Natural killer cell treated with Interleukin-12 subunit alpha and Interleukin-12 subunit beta and Interleukin-15 and Interleukin-18, amount 100 ng/mL, for 72 hours (primary cell): ENCODE results near the gene DHCR7. TPM values are rescaled to one million over a fixed set of nuclear protein-coding genes. Genes with fewer than 3 reads are reported as not detected.

Experiments used
- ATAC-seq, 2 donors: fragments of 150-1000 bp; cut with Tn5 transposase in 1 of 2; sonication (Bioruptor Pico), chemical (Tn5 transposase) in 1 of 2; 2 replicates each; pipeline ENCODE4 v1.10.0; 2021
- DNase-seq: peaks from one replicate; pipeline ENCODE4 v3.0.0; 2022; ENCODE audit warnings: low spot score
- H3K27ac Mint-ChIP-seq, 2 donors: 1 replicate in 1 of 2; 2 replicates in 1 of 2; pipeline ENCODE4 v1.8.0; 2022; ENCODE audit warnings: mixed read lengths in 2 of 2, mild to moderate bottlenecking in 1 of 2, moderate library complexity in 1 of 2
- H3K27me3 Mint-ChIP-seq, 2 donors: 1 replicate in 1 of 2; 2 replicates in 1 of 2; pipeline ENCODE4 v1.8.0; 2022; ENCODE audit warnings: mixed read lengths in 2 of 2
- H3K36me3 Mint-ChIP-seq: one replicate; pipeline ENCODE4 v1.8.0; 2022; ENCODE audit warnings: mixed read lengths
- H3K4me1 Mint-ChIP-seq, 2 donors: 1 replicate in 1 of 2; 2 replicates in 1 of 2; pipeline ENCODE4 v1.8.0; 2022; ENCODE audit warnings: low read depth in 2 of 2, mixed read lengths in 2 of 2, mild to moderate bottlenecking in 1 of 2
- H3K4me3 Mint-ChIP-seq: one replicate; pipeline ENCODE4 v1.8.0; 2022; ENCODE audit warnings: mixed read lengths
- H3K9me3 Mint-ChIP-seq: 2 replicates; pipeline ENCODE4 v1.8.0; 2022; ENCODE audit warnings: mixed read lengths
- total RNA-seq, 2 donors: library from RNA; stranded (reverse); gene quantifications; one replicate each; pipeline ENCODE4 v1.2.3, GENCODE V29; 2022

Gene DHCR7
- total RNA-seq, 2 donors from 2014 or later, result 75.8 to 104 TPM

DNA sequence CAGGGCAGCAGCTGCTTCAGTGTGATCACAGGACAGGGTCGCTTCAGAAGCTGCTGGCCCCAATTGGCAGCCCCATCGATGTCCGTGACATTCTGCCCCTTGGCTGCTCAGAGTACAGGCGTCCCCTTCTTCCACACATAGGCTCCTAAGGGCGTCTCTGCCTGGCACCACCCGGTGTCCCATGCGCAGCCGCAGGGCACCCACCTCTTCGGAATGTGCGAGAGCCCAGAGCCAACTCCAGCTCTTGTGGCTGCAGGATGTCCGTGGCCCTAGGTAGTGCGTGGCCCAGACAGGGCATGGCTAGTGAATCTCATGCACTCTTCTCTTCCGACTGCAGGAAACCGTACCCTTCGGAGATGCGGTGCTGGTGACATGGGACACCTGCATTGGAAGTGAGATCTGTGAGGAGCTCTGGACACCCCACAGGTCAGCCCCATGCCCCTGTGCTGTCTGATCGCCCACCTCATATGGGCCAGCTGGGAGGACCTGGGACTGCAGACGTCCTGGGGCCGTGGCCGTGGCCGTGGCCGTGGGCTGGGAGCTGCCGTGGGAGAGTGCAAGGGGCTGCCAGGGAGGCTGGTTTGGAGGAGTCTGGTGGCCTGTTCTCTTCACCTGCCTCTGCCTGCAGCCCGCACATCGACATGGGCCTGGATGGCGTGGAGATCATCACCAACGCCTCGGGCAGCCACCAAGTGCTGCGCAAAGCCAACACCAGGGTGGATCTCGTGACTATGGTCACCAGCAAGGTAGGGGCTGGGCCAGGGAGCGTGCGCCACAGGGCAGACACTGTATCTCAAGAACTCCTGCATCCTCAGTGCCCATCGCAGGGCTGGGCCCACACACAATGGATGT is 25.0 kb upstream of the DHCR7 start:
- Mint-ChIP-seq H3K36me3 (peaks cover 2% of the 10 kb centered on the region), H3K4me1 (no peaks in the 10 kb centered on the region), H3K9me3 (no peaks in the 10 kb centered on the region), H3K4me3 (no peak overlapping the region), H3K27ac (no peak overlapping the region), H3K27me3 (no peaks in the 10 kb centered on the region)
- DNase-seq (peak; percentile 49), ATAC-seq (peak in 1 of 2 donors; percentile 21)

DNA sequence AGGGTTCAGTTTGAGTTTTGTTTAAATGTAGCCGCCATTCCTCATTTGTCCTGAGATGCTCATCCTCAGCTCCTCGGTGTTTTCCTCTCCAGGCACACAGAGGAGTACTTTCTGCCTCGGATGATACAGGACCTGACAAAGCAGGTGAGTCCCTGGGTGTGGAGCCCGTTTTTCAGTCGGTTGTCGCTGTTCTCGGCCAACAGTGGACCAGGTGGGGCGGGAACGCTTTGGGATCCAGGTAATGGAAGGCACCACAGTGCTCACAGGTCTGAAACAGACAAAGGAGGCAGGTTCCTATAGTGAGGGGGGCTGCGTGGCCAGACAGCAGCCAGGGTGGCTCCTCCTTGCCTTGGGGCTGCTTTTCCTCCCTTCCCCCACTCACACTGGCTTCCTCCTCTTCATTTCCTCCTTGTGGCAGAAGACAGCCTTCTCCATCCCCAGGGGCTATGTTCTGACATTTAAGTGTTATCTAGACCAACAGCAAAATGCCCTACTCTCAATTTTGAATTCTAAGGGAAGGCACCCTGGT is 24.2 kb upstream of the DHCR7 start:
- ATAC-seq, result no peak
- Mint-ChIP-seq H3K4me1 (no peaks in the 10 kb centered on the region), H3K27ac (no peak overlapping the region), H3K9me3 (no peaks in the 10 kb centered on the region), H3K36me3 (peaks cover 9% of the 10 kb centered on the region), H3K27me3 (no peaks in the 10 kb centered on the region), H3K4me3 (no peak overlapping the region)
- DNase-seq, result peak; percentile 42

DNA sequence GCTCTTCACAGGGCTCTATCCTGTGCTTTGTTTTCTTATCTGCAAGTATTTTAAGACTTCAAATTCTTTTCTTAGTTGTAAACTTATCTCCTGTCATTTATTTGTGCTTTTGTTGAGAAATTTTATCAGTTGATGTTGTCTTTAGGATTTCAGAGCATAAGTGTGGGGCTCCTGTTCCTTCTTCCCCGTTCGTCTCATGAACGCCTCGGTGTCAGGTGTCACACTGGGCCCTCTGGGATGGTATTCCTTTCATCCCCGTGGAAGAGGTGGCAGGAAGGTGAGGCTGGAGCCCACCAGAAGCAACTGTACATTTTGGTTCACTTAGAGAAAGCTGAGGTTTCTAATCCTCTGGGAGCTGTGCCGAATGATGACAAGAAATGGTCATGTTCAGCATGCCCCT is 22.8 kb upstream of the DHCR7 start:
- no peaks in the 10 kb centered on the region for H3K9me3 Mint-ChIP-seq
- H3K27ac Mint-ChIP-seq, result no peak overlapping the region
- no peaks in the 10 kb centered on the region for H3K4me1 Mint-ChIP-seq

DNA sequence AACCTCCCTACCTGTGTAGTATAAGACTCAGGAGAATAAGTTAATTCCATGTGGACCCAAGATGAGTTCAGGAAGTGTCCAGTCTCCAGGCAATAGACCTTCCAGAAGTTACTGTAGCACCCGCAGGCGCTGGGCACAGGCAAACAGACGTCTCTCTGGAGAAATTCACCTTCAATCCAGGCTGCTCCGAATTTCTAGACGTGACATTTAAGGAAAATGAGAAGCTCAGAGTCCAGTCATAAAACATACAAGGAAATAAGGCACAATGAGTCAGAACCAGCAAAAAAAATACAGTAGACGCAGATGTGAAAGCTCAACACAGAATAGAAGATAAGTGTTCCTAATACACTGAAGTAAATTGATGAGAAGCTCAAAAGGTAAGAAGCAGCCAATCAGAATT is 19.0 kb upstream of the DHCR7 start:
- Mint-ChIP-seq H3K36me3 (peaks cover 25% of the 10 kb centered on the region), H3K4me1 (peaks cover 0 to 8% of the 10 kb centered on the region in 2 donors), H3K27ac (no peak overlapping the region), H3K4me3 (no peak overlapping the region), H3K27me3 (no peaks in the 10 kb centered on the region), H3K9me3 (no peaks in the 10 kb centered on the region)
- DNase-seq (no peak), ATAC-seq (no peak)

More for the DNA sequence above, 22.8 kb upstream of the DHCR7 start:
- H3K36me3 Mint-ChIP-seq, result peaks cover 17% of the 10 kb centered on the region
- DNase-seq, result no peak
- no peak overlapping the region for H3K4me3 Mint-ChIP-seq
- H3K27me3 Mint-ChIP-seq, result no peaks in the 10 kb centered on the region
- ATAC-seq, result no peak

DNA sequence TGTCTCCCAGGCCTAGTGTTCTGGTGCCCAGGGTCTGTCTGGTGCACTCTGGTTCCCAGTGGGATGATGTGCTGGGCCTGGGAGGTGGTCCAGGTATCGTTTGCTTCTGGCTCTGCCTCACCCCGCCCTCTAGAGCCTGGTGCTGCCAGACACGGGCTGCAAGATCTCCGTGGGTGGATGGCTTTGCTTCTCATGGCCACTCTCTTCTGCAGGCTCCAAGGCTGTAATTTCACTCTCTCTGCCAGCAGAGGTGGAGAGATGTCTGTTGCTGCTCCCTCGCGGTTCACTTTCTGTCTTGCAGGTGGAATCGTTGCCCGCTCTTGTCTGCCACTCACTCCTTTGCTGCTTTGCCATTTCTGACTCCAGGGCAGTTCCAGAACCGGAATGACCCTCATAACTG is 18.2 kb upstream of the DHCR7 start:
- Mint-ChIP-seq H3K4me3 (no peak overlapping the region), H3K36me3 (peaks cover 25% of the 10 kb centered on the region), H3K4me1 (peaks cover 0 to 8% of the 10 kb centered on the region in 2 donors), H3K27me3 (no peaks in the 10 kb centered on the region), H3K9me3 (no peaks in the 10 kb centered on the region), H3K27ac (no peak overlapping the region)
- ATAC-seq (no peak), DNase-seq (peak; percentile 31)

DNA sequence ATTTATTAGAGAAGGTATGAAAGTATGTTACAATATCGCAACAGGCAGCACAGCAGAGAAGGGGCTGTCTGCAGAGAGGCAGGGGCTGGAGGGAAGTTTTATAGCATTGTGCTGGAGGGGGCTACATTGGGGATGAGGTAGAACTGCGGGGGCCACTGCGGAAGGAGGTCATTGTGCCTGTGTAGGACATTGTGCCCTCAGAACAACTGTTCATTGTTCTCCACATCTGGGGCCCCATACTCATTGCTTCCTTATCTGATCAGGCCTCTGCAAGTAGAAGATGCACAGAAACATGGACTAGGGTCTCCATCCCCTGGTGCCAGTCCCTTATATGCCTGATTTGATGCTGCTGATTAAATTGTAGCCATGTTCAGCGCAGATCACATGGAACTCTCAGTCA is 16.9 kb upstream of the DHCR7 start:
- Mint-ChIP-seq H3K36me3 (peaks cover 37% of the 10 kb centered on the region), H3K27ac (no peak overlapping the region), H3K4me3 (no peak overlapping the region), H3K9me3 (no peaks in the 10 kb centered on the region), H3K27me3 (no peaks in the 10 kb centered on the region), H3K4me1 (peaks cover 6 to 15% of the 10 kb centered on the region in 2 donors)
- ATAC-seq (no peak), DNase-seq (peak; percentile 18)

DNA sequence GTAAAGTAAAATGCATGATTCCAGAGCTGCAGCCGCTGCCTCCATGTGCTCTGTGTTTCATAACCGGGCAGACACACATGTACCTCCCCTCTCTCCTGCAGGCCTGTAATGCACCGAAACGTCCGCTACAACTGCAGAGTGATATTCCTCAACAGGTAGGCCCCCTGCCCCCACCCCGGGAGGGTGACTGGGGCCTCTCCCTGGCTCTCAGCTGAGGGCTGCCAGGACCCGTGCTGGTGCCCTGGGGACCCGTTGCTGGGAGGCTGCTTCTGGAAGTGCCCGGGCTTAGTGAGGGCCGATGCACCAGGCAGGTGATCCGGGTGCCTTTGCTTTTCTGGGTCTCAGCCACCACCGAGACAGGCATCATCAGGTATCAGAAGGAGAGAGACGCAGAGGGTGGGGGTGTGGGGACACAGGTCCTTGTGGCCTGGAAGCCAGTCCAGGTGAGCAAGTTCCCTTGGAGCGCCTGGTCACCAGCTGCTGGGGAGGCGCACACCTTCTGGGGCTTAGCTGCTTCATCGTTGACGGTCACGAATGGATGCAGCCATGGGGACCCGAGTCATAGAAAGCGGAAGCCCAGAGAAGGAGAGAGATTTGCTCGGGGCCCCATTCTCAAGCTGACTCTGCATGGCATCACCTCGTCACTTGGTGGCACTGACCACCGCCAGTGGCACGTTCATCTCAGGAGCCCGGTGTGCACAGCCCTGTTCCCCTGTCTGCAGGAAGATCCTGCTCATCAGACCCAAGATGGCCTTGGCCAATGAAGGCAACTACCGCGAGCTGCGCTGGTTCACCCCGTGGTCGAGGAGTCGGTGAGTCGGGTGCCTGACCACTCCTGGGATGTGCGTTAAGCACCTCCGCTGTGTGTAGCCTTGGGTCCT is 15.4 kb upstream of the DHCR7 start:
- H3K27ac Mint-ChIP-seq, result no peak overlapping the region
- peaks cover 6 to 15% of the 10 kb centered on the region in 2 donors for H3K4me1 Mint-ChIP-seq
- peak; percentile 42 for DNase-seq
- H3K9me3 Mint-ChIP-seq, result no peaks in the 10 kb centered on the region
- peak in 1 of 2 donors; percentile 20 for ATAC-seq
- no peak overlapping the region for H3K4me3 Mint-ChIP-seq
- peaks cover 43% of the 10 kb centered on the region for H3K36me3 Mint-ChIP-seq
- no peaks in the 10 kb centered on the region for H3K27me3 Mint-ChIP-seq

DNA sequence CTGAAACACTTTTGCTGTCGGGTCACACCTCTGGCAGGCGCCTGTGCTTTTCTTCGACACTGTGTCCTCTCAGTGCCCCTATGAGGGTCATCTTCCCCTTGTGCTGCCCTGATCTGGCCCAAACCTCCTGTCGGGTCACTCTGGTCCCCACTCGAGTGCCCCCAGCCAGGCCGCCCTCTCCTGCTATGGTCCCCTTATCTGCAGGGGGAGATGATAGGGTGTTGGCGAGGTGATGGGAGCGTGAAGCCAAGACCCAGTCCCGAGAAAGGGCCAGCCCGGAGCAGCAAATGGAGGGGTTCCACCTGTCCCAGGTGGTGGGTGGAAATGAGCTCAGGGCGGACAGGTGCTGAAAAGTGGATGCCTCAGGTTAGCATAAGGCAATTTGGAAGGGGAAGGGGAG is 14.5 kb upstream of the DHCR7 start:
- H3K27ac Mint-ChIP-seq, result no peak overlapping the region
- no peak for ATAC-seq
- DNase-seq, result peak; percentile 13
- H3K9me3 Mint-ChIP-seq, result no peaks in the 10 kb centered on the region
- peaks cover 8 to 16% of the 10 kb centered on the region in 2 donors for H3K4me1 Mint-ChIP-seq
- peaks cover 39% of the 10 kb centered on the region for H3K36me3 Mint-ChIP-seq
- H3K4me3 Mint-ChIP-seq, result no peak overlapping the region
- no peaks in the 10 kb centered on the region for H3K27me3 Mint-ChIP-seq

DNA sequence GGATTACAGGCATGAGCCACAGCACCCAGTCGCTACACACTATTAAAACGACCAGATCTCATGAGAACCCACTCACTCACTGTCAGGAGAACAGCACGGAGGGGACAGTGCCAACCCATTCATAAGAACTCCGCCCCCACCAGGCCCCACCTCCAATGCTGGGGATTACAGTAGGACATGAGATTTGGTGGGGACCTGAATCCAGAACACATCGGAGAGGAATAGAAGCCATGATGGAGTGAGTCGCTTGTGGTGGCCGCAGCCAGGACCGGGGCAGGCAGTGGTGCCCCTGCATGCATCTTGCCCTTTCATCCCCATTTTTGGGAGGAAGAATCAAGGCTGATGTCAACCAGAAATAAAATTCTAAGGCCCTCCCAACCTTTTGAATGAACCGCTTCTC is 13.5 kb upstream of the DHCR7 start:
- Mint-ChIP-seq H3K4me1 (peaks cover 11 to 18% of the 10 kb centered on the region in 2 donors), H3K9me3 (no peaks in the 10 kb centered on the region), H3K36me3 (peaks cover 34% of the 10 kb centered on the region), H3K27me3 (no peaks in the 10 kb centered on the region), H3K4me3 (no peak overlapping the region), H3K27ac (no peak overlapping the region)
- ATAC-seq (no peak), DNase-seq (no peak)

DNA sequence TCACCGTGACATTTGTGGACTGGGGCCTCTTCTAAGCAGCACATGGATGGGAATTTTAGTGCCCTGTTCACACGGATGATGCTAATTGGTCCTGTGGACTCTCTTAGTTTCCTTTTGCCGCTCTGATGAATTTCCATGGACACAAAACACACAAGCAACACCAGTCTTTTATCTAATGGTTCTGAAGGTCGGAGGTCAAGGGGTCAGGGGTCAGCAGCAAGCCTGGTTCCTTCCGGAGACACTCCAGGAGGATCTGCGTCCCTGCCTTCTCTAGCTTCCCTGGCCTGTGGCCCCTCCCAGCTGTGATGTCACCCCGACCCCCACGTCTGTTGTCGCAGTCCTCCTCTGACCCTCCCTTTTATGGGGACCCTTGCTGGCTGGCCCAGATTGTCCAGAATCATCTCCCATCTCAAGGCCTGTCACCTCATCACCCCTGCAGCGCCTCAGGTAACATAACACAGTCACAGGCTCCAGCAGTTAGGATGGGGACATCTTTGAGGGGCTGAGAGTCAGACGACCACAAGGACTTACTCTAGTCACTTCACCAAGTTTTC is 11.7 kb upstream of the DHCR7 start:
- no peaks in the 10 kb centered on the region for H3K9me3 Mint-ChIP-seq
- DNase-seq, result no peak
- peak in 1 of 2 donors; percentile 10 for ATAC-seq
- peaks cover 25 to 28% of the 10 kb centered on the region in 2 donors for H3K4me1 Mint-ChIP-seq
- H3K36me3 Mint-ChIP-seq, result peaks cover 36% of the 10 kb centered on the region
- H3K27me3 Mint-ChIP-seq, result no peaks in the 10 kb centered on the region
- no peak overlapping the region for H3K4me3 Mint-ChIP-seq
- H3K27ac Mint-ChIP-seq, result no peak overlapping the region

DNA sequence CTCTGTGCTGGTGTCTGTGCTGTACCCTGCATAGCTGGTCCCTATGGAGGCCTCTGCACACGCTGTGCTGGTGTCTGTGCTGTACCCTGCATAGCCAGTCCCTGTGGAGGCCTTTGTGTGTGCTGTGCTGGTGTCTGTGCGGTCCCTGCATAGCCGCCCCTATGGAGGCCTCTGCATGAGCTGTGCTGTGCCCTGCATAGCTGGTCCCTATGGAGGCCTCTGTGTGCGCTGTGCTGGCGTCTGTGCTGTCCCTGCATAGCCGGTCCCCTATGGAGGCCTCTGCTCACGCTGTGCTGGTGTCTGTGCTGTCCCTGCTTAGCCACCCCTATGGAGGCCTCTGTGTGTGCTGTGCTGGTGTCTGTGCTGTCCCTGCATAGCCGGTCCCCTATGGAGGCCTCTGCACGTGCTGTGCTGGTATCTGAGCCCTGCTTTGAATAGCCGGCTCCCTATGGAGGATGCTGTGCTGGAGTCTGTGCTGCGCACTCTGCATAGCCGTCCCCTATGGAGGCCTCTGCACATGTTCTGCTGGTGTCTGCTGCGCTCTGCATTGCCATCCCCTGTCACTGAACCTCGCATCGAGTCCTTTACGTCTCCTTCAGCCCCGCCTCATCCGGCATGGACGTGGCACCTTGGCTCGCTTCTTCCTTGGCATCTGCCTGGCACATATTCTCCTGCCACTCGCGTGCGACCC is 11.0 kb upstream of the DHCR7 start:
- H3K4me3 Mint-ChIP-seq, result no peak overlapping the region
- H3K36me3 Mint-ChIP-seq, result peaks cover 36% of the 10 kb centered on the region
- no peaks in the 10 kb centered on the region for H3K9me3 Mint-ChIP-seq
- peaks cover 30 to 32% of the 10 kb centered on the region in 2 donors for H3K4me1 Mint-ChIP-seq
- no peaks in the 10 kb centered on the region for H3K27me3 Mint-ChIP-seq
- ATAC-seq, result peak; percentile 32 to 46
- DNase-seq, result no peak
- no peak overlapping the region for H3K27ac Mint-ChIP-seq

DNA sequence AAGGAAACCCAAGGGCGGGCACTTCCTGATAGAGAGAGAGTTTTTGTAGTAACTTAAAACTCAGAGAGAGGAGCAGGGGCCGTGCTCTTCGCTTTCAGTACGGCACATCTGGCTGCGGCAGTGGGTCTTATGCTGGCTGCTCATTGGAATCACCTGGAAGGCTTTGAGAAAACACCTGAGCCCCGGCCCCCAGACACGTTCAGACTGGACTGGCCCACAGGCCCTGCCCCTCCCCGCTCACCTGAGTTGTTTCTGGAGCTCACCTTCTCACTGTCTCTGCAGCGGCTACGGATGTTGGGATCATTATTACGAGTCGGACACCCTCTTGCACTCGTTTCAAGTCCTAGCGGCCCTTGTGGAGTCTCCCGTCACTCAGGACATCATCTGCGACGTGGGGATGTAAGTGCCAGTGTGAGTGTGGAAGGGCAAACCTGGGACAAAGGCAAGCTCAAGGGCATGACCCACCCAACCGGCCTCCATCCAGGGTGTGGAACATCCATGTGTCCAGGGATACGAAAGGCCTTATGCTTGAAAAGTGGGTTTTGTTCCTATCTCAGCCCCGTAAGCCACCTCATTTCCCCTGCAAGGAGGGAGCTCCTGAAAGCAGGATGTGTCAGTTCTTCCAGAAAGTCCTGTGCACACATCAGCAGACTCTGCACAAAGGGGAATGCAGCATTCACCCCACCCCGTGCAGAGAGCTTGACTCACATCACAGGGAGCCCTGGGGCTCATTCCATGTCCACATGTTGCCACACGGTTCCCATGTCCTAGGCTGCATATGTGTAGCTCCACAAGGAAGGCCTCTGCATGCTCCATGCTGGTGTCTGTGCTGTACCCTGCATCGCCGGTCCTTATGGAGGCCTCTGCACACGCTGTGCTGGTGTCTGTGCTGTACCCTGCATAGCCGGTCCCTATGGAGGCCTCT is 10.2 kb upstream of the DHCR7 start:
- Mint-ChIP-seq H3K36me3 (peaks cover 36% of the 10 kb centered on the region), H3K4me3 (no peak overlapping the region)

More for the DNA sequence above, 10.2 kb upstream of the DHCR7 start:
- no peak for DNase-seq
- no peak overlapping the region for H3K27ac Mint-ChIP-seq
- no peaks in the 10 kb centered on the region for H3K27me3 Mint-ChIP-seq
- ATAC-seq, result peak in 1 of 2 donors; percentile 28
- H3K9me3 Mint-ChIP-seq, result no peaks in the 10 kb centered on the region
- H3K4me1 Mint-ChIP-seq, result peaks cover 32 to 34% of the 10 kb centered on the region in 2 donors
